Uterus (tissue), 2 donors: ENCODE results near the gene AMBN.
A peak's percentile ranks its signal among the peaks of the same experiment; 100 is the strongest.

ENCODE experiments used
- CTCF ChIP-seq, 4 experiments: fragments of 200-600 bp in 2 of 4; fragments of 450-650 bp in 2 of 4; sonication (generic) in 2 of 4; IDR thresholded peaks; one replicate each; pipeline ENCODE4 v1.5.1; 2016 to 2019; ENCODE audit warnings: antibody characterized with exemption in 4 of 4, mild to moderate bottlenecking in 2 of 4, moderate library complexity in 1 of 4
- POLR2A ChIP-seq, 2 donors: fragments of 450-650 bp; IDR thresholded peaks; one replicate each; pipeline ENCODE4 v1.6.1; 2016; ENCODE audit warnings: antibody characterized with exemption in 2 of 2, mild to moderate bottlenecking in 1 of 2, moderate library complexity in 1 of 2

GRCh38 chr4:70601422-70602039, 9.5 kb downstream of the AMBN start:
- TF ChIP-seq CTCF (IDR thresholded peaks at IDR 0.05) (peak; percentile 43 to 61 (median 52)), POLR2A (IDR thresholded peaks at IDR 0.05) (no peak)
